ENCODE data around the gene PSIP1. TPM values are rescaled to one million over a fixed set of nuclear protein-coding genes. Genes with fewer than 3 reads are reported as not detected.

The PSIP1 gene
- total and polyA plus RNA-seq, 2 of the 4 experiments (the other 2 are of a cell fraction): 21.8 to 27.2 TPM

GRCh38 chr9:15461056-15461455 is 49.7 kb downstream of the PSIP1 start:
- no peak for TF ChIP-seq SMC3 (IDR thresholded peaks at IDR 0.05; ENCODE audit: low read depth, low read length)
- no peak for TF ChIP-seq BHLHE40 (IDR thresholded peaks at IDR 0.05; ENCODE audit: low read depth, low read length)
- no peak for TF ChIP-seq MAFK (IDR thresholded peaks at IDR 0.05; ENCODE audit: low read depth, low read length)
- no peak for TF ChIP-seq POLR2A (IDR thresholded peaks at IDR 0.05; ENCODE audit: low read depth, low read length)
- no peak for TF ChIP-seq CEBPB (IDR thresholded peaks at IDR 0.05; ENCODE audit: low read depth, low read length)
- no peak for TF ChIP-seq RFX5 (IDR thresholded peaks at IDR 0.05; ENCODE audit: low read depth, low read length)
- no peak for TF ChIP-seq CTCF (conservative IDR thresholded peaks at IDR 0.05; ENCODE audit: low read depth, low read length)
- TF ChIP-seq RCOR1 (IDR thresholded peaks at IDR 0.05; ENCODE audit: insufficient replicate concordance, low read length): no peak
- no peak for TF ChIP-seq MXI1 (IDR thresholded peaks at IDR 0.05; ENCODE audit: borderline replicate concordance, low read depth, low read length)
- no peak for TF ChIP-seq USF2 (IDR thresholded peaks at IDR 0.05; ENCODE audit: low read depth, low read length)
- WGBS, 2 experiments (ENCODE audit: extremely low coverage in 2 of 2, insufficient read length in 1 of 2): no CpG with 5 or more reads among the region's 8 CpGs
- Histone ChIP-seq H3K4me1 (ENCODE audit: control insufficient read depth, insufficient read depth, low read length) (0 out of 2 replicates have a peak, but pooled peaks cover 1% of the 10 kb centered on the region), H3K27ac (ENCODE audit: insufficient read depth, low read length) (no peak overlapping the region), H2AK5ac (ENCODE audit: low read depth, low read length) (no peak overlapping the region), H3K4me3 (ENCODE audit: insufficient read depth, low read depth, low read length) (no peak overlapping the region), H3K56ac (ENCODE audit: extremely low read depth, insufficient read depth, low read length) (no peak overlapping the region), H3K79me1 (ENCODE audit: low read depth in 1 of 2, low read length in 2 of 2) (peaks cover 0 to 3% of the 10 kb centered on the region in 2 experiments; a peak in 1 of 4 replicates), H3K27me3 (ENCODE audit: control insufficient read depth, insufficient read depth, low read length) (no peaks in the 10 kb centered on the region), H2AFZ (replicated peaks; ENCODE audit: low read length, poor library complexity) (no peak overlapping the region), H3K9me3 (ENCODE audit: control insufficient read depth, insufficient read depth, low read length) (no peaks in the 10 kb centered on the region), H4K20me1 (ENCODE audit: insufficient read depth, low read length) (no peaks in the 10 kb centered on the region), H2BK5ac (ENCODE audit: low read depth, low read length, poor library complexity, severe bottlenecking) (no peak overlapping the region), H3K4ac (ENCODE audit: low read depth, low read length) (no peak overlapping the region), H2BK20ac (ENCODE audit: low read depth, low read length) (no peak overlapping the region), H3K23ac (ENCODE audit: low read depth, low read length) (no peak overlapping the region), H4K8ac (ENCODE audit: low read depth in 2 of 2, low read length in 2 of 2) (no peak overlapping the region), H2BK120ac (ENCODE audit: low read depth, low read length) (no peak overlapping the region), H2BK15ac (ENCODE audit: low read depth, low read length) (no peak overlapping the region), H3K9me1 (ENCODE audit: insufficient read depth, low read length) (no peaks in the 10 kb centered on the region), H3K14ac (replicated peaks; ENCODE audit: low read depth, low read length) (no peak overlapping the region), H3K9ac (ENCODE audit: low read depth, low read length) (no peak overlapping the region), H4K5ac (ENCODE audit: low read depth, low read length) (no peak overlapping the region), H4K91ac (ENCODE audit: insufficient read depth, low read depth, low read length) (no peak overlapping the region), H3K36me3 (ENCODE audit: control insufficient read depth, insufficient read depth, low read length) (peaks cover 40% of the 10 kb centered on the region), H2AK9ac (replicated peaks; ENCODE audit: low read depth, low read length, poor library complexity) (no peak overlapping the region), H3K18ac (ENCODE audit: low read depth, low read length) (no peak overlapping the region), H3K4me2 (ENCODE audit: low read depth, low read length) (no peak overlapping the region)
- ATAC-seq (ENCODE audit: low read depth) (no peak), DNase-seq (no peak)
- in situ Hi-C loops (cut with MboI; ENCODE audit: low sequenced_read_pairs) (no loop called here), dilution Hi-C loops (cut with HindIII; ENCODE audit: low sequenced_read_pairs, unreplicated experiment) (no loop called here), intact Hi-C loops (cut with micrococcal nuclease) (no loop called here)
- ChIA-PET POLR2A (ENCODE audit: unreplicated experiment) (no interaction called here), CTCF (interaction anchor here (0.9 kb wide), 1 partner anchor 9 kb away, joined by 3 read pairs; no protein-coding TSS in a partner anchor)
- no TSS peak for BruUV-seq (replicated peaks)
